ENCODE measurements around the gene NAA25.

GRCh38 chr12:112105891-112106290, 2.7 kb downstream of the NAA25 start:
- no peak for TF ChIP-seq POLR2A (IDR thresholded peaks at IDR 0.05)
- TF ChIP-seq, protein P1, sequence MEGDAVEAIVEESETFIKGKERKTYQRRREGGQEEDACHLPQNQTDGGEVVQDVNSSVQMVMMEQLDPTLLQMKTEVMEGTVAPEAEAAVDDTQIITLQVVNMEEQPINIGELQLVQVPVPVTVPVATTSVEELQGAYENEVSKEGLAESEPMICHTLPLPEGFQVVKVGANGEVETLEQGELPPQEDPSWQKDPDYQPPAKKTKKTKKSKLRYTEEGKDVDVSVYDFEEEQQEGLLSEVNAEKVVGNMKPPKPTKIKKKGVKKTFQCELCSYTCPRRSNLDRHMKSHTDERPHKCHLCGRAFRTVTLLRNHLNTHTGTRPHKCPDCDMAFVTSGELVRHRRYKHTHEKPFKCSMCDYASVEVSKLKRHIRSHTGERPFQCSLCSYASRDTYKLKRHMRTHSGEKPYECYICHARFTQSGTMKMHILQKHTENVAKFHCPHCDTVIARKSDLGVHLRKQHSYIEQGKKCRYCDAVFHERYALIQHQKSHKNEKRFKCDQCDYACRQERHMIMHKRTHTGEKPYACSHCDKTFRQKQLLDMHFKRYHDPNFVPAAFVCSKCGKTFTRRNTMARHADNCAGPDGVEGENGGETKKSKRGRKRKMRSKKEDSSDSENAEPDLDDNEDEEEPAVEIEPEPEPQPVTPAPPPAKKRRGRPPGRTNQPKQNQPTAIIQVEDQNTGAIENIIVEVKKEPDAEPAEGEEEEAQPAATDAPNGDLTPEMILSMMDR (IDR thresholded peaks at IDR 0.05): no peak

Measured in lower leg skin (tissue), 3 donors.